Measurements from ENCODE around the gene CHAD. TPM values are rescaled to one million over a fixed set of nuclear protein-coding genes. Genes with fewer than 3 reads are reported as not detected.
"Not testable (repeated sequence)": the region's sequence is repeated elsewhere in the genome, so short reads cannot be mapped to it uniquely, and the experiment has no call there.

Gene CHAD
- total RNA-seq, 1 experiment from 2014 or later = not detected

GRCh38 chr17:50429793-50430192, 38.9 kb downstream of the CHAD start:
- DNase-seq (ENCODE audit: low spot score) = no peak

GRCh38 chr17:50428831-50429424, 39.8 kb downstream of the CHAD start:
- DNase-seq (ENCODE audit: low spot score) = no peak

- not testable (repeated sequence) for DNase-seq (ENCODE audit: low spot score)
Measured at GRCh38 chr17:50428126-50428525, 40.6 kb downstream of the CHAD start.

- DNase-seq (ENCODE audit: low spot score) = peak; percentile 44
Measured at GRCh38 chr17:50426814-50427787, 41.6 kb downstream of the CHAD start.

- DNase-seq (ENCODE audit: low spot score) = no peak
Measured at GRCh38 chr17:50426472-50426782, 42.3 kb downstream of the CHAD start.

- DNase-seq (ENCODE audit: low spot score) = peak; percentile 44
Measured at GRCh38 chr17:50425682-50426471, 42.8 kb downstream of the CHAD start, which contains the start of gene ACSF2. Gene ACSF2 (plus strand): TSS chr17:50426218. CDS start chr17:50426262, 44 bp downstream.

- no peak for DNase-seq (ENCODE audit: low spot score)
Measured at GRCh38 chr17:50424996-50425681, 43.5 kb downstream of the CHAD start.

GRCh38 chr17:50424246-50424995, 44.3 kb downstream of the CHAD start:
- DNase-seq (ENCODE audit: low spot score) = no peak

- DNase-seq (ENCODE audit: low spot score) = peak; percentile 99
Measured at GRCh38 chr17:50423553-50424159, 45.0 kb downstream of the CHAD start.

- DNase-seq (ENCODE audit: low spot score) = no peak
Measured at GRCh38 chr17:50422738-50423137, 45.9 kb downstream of the CHAD start.

- peak; percentile 16 for DNase-seq (ENCODE audit: low spot score)
Measured at GRCh38 chr17:50421308-50422051, 47.2 kb downstream of the CHAD start.

GRCh38 chr17:50420419-50421112, 48.1 kb downstream of the CHAD start:
- no peak for DNase-seq (ENCODE audit: low spot score)

- not testable (repeated sequence) for DNase-seq (ENCODE audit: low spot score)
Measured at GRCh38 chr17:50419577-50419976, 49.1 kb downstream of the CHAD start.

GRCh38 chr17:50414808-50415207, 53.9 kb downstream of the CHAD start:
- no peak for DNase-seq (ENCODE audit: low spot score)

Other genes with a start within 250 kb of the CHAD start
- gene TMEM92, start 194.4 kb downstream of the CHAD start, total RNA-seq (2014; rRNA removed; shearing (Covaris generic)) = 5.2 and 6.6 TPM in 2 replicates
- gene XYLT2, start 122.8 kb downstream of the CHAD start, total RNA-seq (2014; rRNA removed; shearing (Covaris generic)) = 49.0 and 51.0 TPM in 2 replicates
- 109 and 138 TPM in 2 replicates for gene MRPL27, start 95.7 kb downstream of the CHAD start, total RNA-seq (2014; rRNA removed; shearing (Covaris generic))
- gene EME1, start 95.7 kb downstream of the CHAD start, total RNA-seq (2014; rRNA removed; shearing (Covaris generic)) = 12.8 and 15.8 TPM in 2 replicates
- 259 and 262 TPM in 2 replicates for gene LRRC59, start 71.4 kb downstream of the CHAD start, total RNA-seq (2014; rRNA removed; shearing (Covaris generic))
- 40.4 and 41.0 TPM in 2 replicates for gene ACSF2, start 42.7 kb downstream of the CHAD start, total RNA-seq (2014; rRNA removed; shearing (Covaris generic))
- 16.0 and 16.6 TPM in 2 replicates for gene RSAD1, start 10.0 kb upstream of the CHAD start, total RNA-seq (2014; rRNA removed; shearing (Covaris generic))
- gene MYCBPAP, start 39.6 kb upstream of the CHAD start, total RNA-seq (2014; rRNA removed; shearing (Covaris generic)) = not detected in 2 replicates
- 0.14 TPM in 1 of 2 replicates, not detected in the other for gene EPN3, start 63.9 kb upstream of the CHAD start, total RNA-seq (2014; rRNA removed; shearing (Covaris generic))
- 80.7 and 97.7 TPM in 2 replicates for gene SPATA20, start 78.3 kb upstream of the CHAD start, total RNA-seq (2014; rRNA removed; shearing (Covaris generic))
- 0.17 and 0.81 TPM in 2 replicates for gene CACNA1G, start 91.8 kb upstream of the CHAD start, total RNA-seq (2014; rRNA removed; shearing (Covaris generic))
- 28.1 and 35.0 TPM in 2 replicates for gene ABCC3, start 166.0 kb upstream of the CHAD start, total RNA-seq (2014; rRNA removed; shearing (Covaris generic))
- 43.4 and 54.6 TPM in 2 replicates for gene ANKRD40, start 239.0 kb upstream of the CHAD start, total RNA-seq (2014; rRNA removed; shearing (Covaris generic))

Data from A172 (cell line).